GM19455 (cell line): ENCODE results near the gene LMNTD2.
A peak's percentile ranks its signal among the peaks of the same experiment; 100 is the strongest.
"Not testable (repeated sequence)": the region's sequence is repeated elsewhere in the genome, so short reads cannot be mapped to it uniquely, and the experiment has no call there.

ENCODE experiments used
- ATAC-seq: cut with Tn5 transposase; IDR thresholded peaks from one replicate; pipeline ENCODE4 v1.9.1; 2021; ENCODE audit not compliant: unreplicated experiment

LMNTD2 gene

GRCh38 chr11:587978-588380 lies 27.4 kb upstream of the LMNTD2 start:
- no peak for ATAC-seq

GRCh38 chr11:587546-587945 lies 27.0 kb upstream of the LMNTD2 start:
- ATAC-seq: no peak

GRCh38 chr11:586376-587316 lies 26.1 kb upstream of the LMNTD2 start:
- no peak for ATAC-seq

- ATAC-seq: no peak
Observed at GRCh38 chr11:584287-584686, 23.7 kb upstream of the LMNTD2 start.

GRCh38 chr11:581752-582151 lies 21.2 kb upstream of the LMNTD2 start:
- ATAC-seq: no peak

- no peak for ATAC-seq
Observed at GRCh38 chr11:581342-581741, 20.8 kb upstream of the LMNTD2 start.

DNA sequence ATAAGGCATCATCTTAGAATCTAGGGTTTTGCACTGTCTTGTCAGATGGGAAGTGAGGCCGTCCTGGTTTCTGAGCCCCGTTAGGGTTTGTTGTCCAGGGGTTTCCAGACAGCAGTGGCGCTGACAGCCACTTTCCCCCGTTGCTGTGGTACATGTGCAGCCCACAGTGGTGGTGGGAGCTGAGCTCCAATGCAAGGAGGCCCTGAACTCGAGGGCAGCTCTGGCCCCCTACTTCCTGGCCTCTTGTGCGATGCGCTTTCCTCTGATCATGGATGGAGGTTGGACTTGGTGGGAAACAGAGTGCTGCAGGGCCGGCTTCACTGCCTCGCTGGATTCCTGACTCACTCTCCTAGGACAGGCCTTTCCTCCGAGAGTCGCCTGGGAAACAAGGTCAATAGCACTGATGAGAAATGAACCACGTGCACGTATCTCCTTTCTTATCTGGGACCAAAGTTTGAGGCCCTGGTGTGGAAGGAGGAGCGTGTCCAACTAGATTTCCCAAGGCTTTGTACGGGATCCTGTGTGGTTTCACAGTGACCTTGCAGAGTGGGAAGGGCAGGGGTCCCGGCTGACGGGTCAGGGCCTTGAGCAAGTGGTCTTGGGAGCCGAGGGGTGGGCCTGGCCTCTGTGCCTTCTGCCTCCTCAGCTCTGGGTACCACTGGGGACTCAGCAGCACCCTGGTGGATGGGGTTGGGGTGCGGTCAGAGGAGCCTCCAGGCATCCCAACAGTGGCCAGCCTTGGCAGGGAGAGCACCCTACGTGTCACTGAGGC lies 19.5 kb upstream of the LMNTD2 start:
- ATAC-seq: no peak

DNA sequence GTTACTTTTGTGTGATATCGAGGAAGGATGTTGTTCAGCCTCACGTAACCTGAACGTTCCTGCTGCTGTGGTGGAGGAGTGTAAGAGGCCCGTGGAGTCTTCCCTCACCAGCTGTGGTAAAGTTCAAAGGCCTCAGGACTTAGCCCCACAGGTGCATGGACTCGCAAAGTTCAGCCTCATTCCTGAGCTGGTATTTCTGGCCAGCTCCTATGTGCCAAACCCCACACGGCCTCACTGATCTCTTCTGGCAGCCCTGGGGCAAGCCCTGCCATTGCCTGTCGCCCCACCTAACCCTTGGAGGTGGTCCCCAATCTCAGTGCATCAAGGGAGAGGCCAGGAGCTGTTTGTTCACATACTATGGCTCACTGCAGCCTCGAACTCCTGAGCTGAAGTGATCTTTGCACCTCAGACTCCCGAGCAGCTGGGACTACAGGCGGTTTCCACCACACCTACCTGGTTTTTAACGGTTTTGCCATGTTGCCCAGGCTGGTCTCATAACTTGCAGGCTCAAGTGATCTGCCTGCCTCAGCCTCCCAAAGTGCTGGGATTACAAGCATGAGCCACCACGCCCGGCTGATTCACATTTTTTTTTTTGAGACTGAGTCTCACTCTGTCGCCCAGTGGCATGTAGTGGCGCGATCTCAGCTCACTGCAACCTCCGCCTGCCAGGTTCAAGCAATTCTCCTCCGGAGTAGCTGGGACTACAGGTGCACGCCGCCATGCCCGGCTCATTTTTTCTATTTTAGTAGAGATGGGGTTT lies 17.9 kb upstream of the LMNTD2 start:
- ATAC-seq: no peak

GRCh38 chr11:577611-577894 lies 17.0 kb upstream of the LMNTD2 start:
- no peak for ATAC-seq

DNA sequence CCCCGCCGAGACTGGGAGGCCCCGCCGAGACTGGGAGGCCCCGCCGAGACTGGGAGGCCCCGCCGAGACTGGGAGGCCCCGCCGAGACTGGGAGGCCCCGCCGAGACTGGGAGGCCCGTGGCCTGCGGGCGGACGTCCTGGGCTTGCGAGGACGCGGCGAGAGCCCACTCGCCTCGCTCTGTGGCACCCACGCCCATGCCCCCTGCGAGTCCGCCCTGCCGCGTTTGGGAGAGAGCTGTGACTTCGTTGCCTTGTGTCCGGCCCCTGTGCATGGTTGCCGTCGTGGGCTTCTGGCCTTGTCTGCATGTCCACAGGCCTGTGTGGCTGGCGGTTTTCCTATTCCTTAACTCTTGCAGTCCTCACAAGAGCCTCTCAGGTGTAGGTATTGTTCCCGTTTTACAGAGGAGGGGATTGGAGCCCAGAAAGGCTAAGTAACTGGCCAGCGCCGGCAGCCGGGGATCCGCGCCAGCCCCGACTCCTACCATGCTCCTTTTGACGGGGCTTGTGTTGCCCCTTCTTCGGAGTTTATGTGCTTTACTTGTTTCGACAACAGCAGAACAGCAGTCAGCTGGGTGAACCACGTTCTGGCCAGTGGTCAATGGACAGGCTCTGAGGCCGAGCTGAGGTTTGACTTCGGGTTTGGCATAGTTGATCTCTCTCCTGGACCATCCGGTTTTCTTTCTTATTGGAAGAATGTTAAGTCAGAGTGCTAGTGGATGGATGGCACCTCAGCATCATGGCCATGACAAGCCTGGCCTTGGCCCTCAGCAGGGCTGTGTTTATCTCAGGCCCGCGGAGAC lies 16.5 kb upstream of the LMNTD2 start:
- ATAC-seq: no peak

- peak; percentile 78 for ATAC-seq
Observed at GRCh38 chr11:575996-576768, 15.6 kb upstream of the LMNTD2 start, which contains the start of gene PHRF1. PHRF1 (plus strand) TSS chr11:576470; CDS start chr11:581513, 5,043 bp downstream.

DNA sequence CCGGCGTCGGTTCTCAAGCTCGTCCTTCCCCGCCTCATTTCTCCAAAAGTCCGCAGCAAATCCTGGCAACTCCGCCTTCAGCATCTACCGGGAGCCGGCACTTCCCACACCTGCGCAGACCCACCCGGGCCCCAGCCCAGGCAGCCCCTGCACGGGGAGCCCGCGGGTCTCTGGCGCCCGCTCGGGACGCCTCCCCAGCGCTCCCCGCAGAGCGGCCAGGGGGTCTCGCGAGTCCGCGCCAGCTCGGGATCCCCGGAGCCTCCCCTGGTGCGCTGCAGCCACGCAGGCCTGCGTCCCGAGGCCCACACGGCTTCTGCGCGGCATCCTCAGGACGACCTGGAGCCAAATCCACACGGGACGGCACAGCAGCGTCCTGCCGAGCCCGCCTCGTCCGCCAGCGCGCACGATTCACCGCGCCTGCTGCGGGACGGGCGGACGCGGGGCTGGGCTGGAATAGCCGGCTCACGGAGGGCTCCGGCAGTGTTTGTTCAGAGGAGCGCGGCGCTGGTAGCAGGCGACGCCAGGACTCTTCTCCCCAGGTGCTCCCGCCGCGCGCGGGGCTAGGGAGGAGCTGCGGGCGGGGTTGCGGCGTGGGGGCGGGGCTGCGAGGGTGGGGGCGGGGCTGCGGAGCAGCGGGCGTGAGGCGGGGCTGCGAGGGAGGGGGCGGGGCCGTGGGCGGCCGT lies 14.9 kb upstream of the LMNTD2 start:
- ATAC-seq: peak; percentile 40

DNA sequence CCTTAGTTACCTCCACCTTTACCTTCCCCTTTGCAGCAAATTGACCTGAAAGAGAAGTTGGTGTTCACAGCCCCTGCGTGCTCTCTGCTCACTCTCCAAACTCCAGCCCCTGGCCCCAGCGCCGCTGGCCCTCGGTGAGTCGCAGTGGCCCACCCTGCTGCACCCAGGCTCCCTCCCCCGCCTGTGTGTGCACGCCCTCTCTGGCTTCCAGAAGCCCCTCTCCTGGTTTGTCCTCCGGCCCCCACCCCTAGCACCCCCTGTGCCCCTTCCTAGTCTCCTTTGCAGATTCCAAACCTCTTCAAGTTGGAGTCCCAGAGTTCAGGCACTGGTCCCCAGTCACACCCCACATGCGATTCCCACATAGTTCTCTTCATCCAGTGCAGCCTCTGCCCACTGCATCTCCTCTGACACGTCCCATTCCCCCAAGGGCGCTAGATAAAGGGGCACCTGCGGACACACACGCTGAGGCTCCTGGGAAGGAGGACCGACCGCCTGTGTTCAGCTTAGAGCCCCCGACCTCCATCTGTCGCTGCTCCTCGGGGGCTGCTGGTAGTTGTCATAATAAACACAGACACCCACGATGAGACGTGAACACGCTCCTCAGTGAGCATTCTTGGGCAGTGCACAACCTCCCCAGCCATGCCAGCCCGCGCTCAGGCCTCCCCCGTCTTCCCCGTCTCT lies 14.2 kb upstream of the LMNTD2 start:
- ATAC-seq: no peak

GRCh38 chr11:574031-574570 lies 13.6 kb upstream of the LMNTD2 start:
- ATAC-seq: not testable (repeated sequence)

DNA sequence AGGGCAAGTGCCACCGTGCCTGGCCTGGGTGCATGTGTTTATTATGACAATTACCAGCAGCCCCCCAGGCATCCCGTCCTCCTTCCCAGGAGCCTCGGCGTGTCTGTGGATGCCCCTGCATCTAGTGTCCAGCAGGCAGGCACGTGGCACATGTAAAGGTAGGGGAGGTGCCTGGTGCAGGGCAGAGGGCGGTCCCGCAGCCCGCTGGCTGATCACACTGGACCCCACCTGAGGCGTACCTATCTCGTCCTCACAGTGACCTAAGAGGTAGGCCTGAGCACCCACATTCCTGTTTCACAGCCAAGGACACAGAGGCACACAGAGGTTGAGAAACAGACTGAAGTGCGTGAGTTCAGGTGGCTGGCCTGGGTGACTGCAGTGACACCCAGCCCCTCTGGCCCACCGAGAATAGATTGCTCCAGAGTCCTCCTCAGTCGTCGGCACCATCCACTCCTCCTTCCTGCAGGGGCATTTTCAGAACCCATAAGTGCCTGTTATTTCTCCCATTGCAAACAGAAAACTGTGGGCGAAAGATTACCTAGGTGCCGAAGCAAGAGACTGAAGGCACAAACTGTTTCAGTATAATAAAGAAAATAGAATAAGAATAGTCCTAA lies 12.7 kb upstream of the LMNTD2 start:
- no peak for ATAC-seq

GRCh38 chr11:571802-572185 lies 11.3 kb upstream of the LMNTD2 start:
- ATAC-seq: no peak

DNA sequence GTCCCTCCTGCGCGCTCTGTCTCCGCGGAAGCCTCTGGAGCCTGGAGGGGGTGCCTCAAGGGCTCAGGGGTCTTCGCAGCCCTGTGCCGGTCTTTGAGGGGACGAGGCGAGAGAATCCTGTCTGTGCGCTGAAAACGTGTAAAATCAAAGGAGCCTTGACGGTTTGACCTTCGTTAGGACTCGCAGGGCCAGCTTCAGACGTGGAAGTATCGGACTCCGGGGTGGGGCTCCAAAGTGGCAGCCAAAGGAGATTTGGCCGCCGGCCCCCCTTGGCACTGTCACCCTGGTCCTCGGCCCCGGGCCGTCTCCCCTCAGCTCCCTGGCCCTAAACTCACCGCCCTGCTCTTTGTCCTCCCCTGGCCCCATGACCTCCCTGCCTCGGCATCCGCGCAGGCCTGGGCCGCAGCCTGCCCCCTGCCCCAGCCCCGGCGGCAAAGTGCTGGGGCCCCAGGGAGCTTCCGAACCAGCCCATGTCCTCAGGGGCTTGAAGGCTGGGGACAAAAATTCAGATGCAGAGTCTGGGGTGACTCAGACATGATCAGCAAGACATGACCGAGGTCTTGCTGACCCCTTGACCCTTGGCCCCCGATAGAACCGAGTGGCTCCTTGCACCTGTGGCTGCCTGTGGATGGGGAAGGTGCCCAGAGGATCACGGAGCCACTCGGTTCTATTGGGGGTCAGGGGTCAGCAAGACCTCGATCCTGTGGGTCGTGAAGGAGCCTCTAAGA lies 8.8 kb upstream of the LMNTD2 start:
- peak; percentile 2 for ATAC-seq
